HepG2 (cell line): ENCODE results near the gene THSD4. TPM values are rescaled to one million over a fixed set of nuclear protein-coding genes. Genes with fewer than 3 reads are reported as not detected.
A peak's percentile ranks its signal among the peaks of the same experiment; 100 is the strongest.
"Not testable (repeated sequence)": the region's sequence is repeated elsewhere in the genome, so short reads cannot be mapped to it uniquely, and the experiment has no call there.

Experiments
- ATAC-seq: fragments of 200-7000 bp; cut with Tn5 transposase; 3 replicates; pipeline ENCODE4 v1.9.1; 2020; ENCODE audit warnings: mild to moderate bottlenecking, moderate library complexity
- BruUV-seq: library from RNA; stranded (reverse); fragments of 400-500 nt; replicated peaks from 2 replicates; lab custom pipeline; 2021; lab: Mats Ljungman, UMichigan
- CTCF ChIA-PET: fragments of 300-600 bp; formaldehyde crosslinking; extraction: SDS; loops from one replicate; lab custom pipeline; 2021; ENCODE audit warnings: low total read pairs, inconsistent platforms, low intra/inter-chr PET ratio; lab: Yijun Ruan, JAX
- POLR2A ChIA-PET: fragments of 350-600 bp; sonication (Branson Sonifier 250); formaldehyde crosslinking; loops from one replicate; lab custom pipeline; 2020; ENCODE audit warnings: antibody characterized with exemption, inconsistent platforms; lab: Yijun Ruan, JAX
- DNase-seq: peaks from one replicate; pipeline ENCODE4 v3.0.0-alpha.2; 2015; ENCODE audit warnings: low spot score
- FAIRE-seq: peaks from 3 replicates; lab custom pipeline; 2011; peaks lifted over from hg19 to GRCh38; lab: Jason Lieb, UNC
- H2AFZ ChIP-seq: one replicate; pipeline ENCODE4 v1.6.1; 2011; ENCODE audit warnings: low read length, inconsistent platforms
- H3K27ac ChIP-seq: fragments of 300-600 bp; 3 replicates; pipeline ENCODE4 v1.8.0; 2011; ENCODE audit warnings: mixed run types, mild to moderate bottlenecking, mixed read lengths, low read length, inconsistent platforms; ENCODE audit not compliant: insufficient read depth; ENCODE audit errors: extremely low read length
- H3K27me3 ChIP-seq, 2 experiments: fragments of 200-600 bp in 1 of 2; 2 replicates in 1 of 2; 3 replicates in 1 of 2; pipeline versions ENCODE4 v1.6.0 to v1.8.0; 2011; ENCODE audit warnings: low read length in 2 of 2, mild to moderate bottlenecking in 2 of 2, moderate library complexity in 2 of 2, inconsistent platforms in 1 of 2; ENCODE audit not compliant: insufficient read depth in 2 of 2, control insufficient read depth in 1 of 2
- H3K36me3 ChIP-seq, 2 experiments: fragments of 200-600 bp in 1 of 2; replicated peaks in 1 of 2; 2 replicates in 1 of 2; 3 replicates in 1 of 2; pipeline versions ENCODE4 v1.5.1 to v1.8.0; 2011; ENCODE audit warnings: low read length in 2 of 2, inconsistent platforms in 1 of 2; ENCODE audit not compliant: insufficient read depth in 2 of 2, control insufficient read depth in 1 of 2
- H3K4me1 ChIP-seq: 2 replicates; pipeline ENCODE4 v1.5.1; 2012; ENCODE audit warnings: low read length, inconsistent platforms; ENCODE audit not compliant: insufficient read depth
- H3K4me2 ChIP-seq: 2 replicates; pipeline ENCODE4 v1.6.0; 2011; ENCODE audit warnings: low read depth, low read length, inconsistent platforms
- H3K4me3 ChIP-seq, 3 experiments: fragments of 200-600 bp in 1 of 3; sonication (generic), shearing (Covaris generic) in 1 of 3; replicated peaks in 1 of 3; 2 replicates each; pipeline ENCODE4 v1.5.1; 2011 to 2016; ENCODE audit warnings: low read length in 3 of 3, inconsistent platforms in 2 of 3, low read depth in 2 of 3, mild to moderate bottlenecking in 2 of 3, control low read depth in 1 of 3, mixed read lengths in 1 of 3; ENCODE audit not compliant: insufficient read depth in 1 of 3
- H3K79me2 ChIP-seq: one replicate; pipeline ENCODE4 v1.6.1; 2011; ENCODE audit warnings: low read length, inconsistent platforms; ENCODE audit not compliant: insufficient read depth
- H3K9ac ChIP-seq: 2 replicates; pipeline ENCODE4 v1.6.0; 2011; ENCODE audit warnings: mild to moderate bottlenecking, low read depth, low read length, inconsistent platforms; ENCODE audit not compliant: insufficient read depth
- H3K9me3 ChIP-seq: 2 replicates; pipeline ENCODE4 v1.5.1; 2012; ENCODE audit warnings: mild to moderate bottlenecking, low read length
- H4K20me1 ChIP-seq: 2 replicates; pipeline ENCODE4 v1.6.0; 2011; ENCODE audit warnings: inconsistent platforms, mild to moderate bottlenecking, low read length, moderate library complexity; ENCODE audit not compliant: insufficient read depth
- LBX2 ChIP-seq: sonication (generic); formaldehyde crosslinking; IDR thresholded peaks from 2 replicates; pipeline ENCODE4 v1.5.0; 2020; ENCODE audit warnings: missing genetic modification reagents, mild to moderate bottlenecking, borderline replicate concordance
- NRL ChIP-seq: sonication (generic); formaldehyde crosslinking; IDR thresholded peaks from 2 replicates; pipeline ENCODE4 v1.5.0; 2020; ENCODE audit warnings: missing genetic modification reagents, mild to moderate bottlenecking, moderate library complexity, borderline replicate concordance
- PATZ1 ChIP-seq: sonication (generic); formaldehyde crosslinking; IDR thresholded peaks from 2 replicates; pipeline ENCODE4 v1.4.0; 2020; ENCODE audit warnings: missing genetic modification reagents
- PRMT3 ChIP-seq: sonication (generic); formaldehyde crosslinking; IDR thresholded peaks from 2 replicates; pipeline ENCODE4 v1.8.1; 2022; ENCODE audit warnings: low read depth, mild to moderate bottlenecking, moderate library complexity, missing genetic modification reagents, borderline replicate concordance
- RARG ChIP-seq: sonication (generic); formaldehyde crosslinking; IDR thresholded peaks from 2 replicates; pipeline ENCODE4 v1.4.0; 2020; ENCODE audit warnings: low read depth, mild to moderate bottlenecking, missing genetic modification reagents
- STAT5B ChIP-seq: sonication (generic); formaldehyde crosslinking; IDR thresholded peaks from 2 replicates; pipeline ENCODE4 v1.4.0; 2020; ENCODE audit warnings: missing genetic modification reagents
- ZNF432 ChIP-seq: sonication (generic); formaldehyde crosslinking; IDR thresholded peaks from 2 replicates; pipeline ENCODE4 v1.5.0; 2020; ENCODE audit warnings: missing genetic modification reagents, mild to moderate bottlenecking, borderline replicate concordance
- ZNF549 ChIP-seq: sonication (generic); formaldehyde crosslinking; IDR thresholded peaks from 2 replicates; pipeline ENCODE4 v1.5.0; 2020; ENCODE audit warnings: missing genetic modification reagents
- ZNF749 ChIP-seq: sonication (generic); formaldehyde crosslinking; IDR thresholded peaks from 2 replicates; pipeline ENCODE4 v1.8.0; 2022; ENCODE audit warnings: mild to moderate bottlenecking, missing genetic modification reagents, moderate library complexity, borderline replicate concordance
- WGBS: methylation state at CpG from one replicate; pipeline ENCODE4 v1.1.6; 2017; ENCODE audit warnings: low lambda C conversion rate; 5-methylcytosine and 5-hydroxymethylcytosine counted together
- in situ Hi-C: cut with HindIII; loops from 2 replicates; pipeline ENCODE4 v1.10.0; 2017; ENCODE audit warnings: low pct_unique_long_range_greater_than_20kb; ENCODE audit not compliant: extremely low pct_ligation_motif_present
- intact Hi-C: fragments of 100-400 bp; cut with micrococcal nuclease; formaldehyde crosslinking; loops from one replicate; pipeline ENCODE4 v1.10.0; 2022; ENCODE audit not compliant: unreplicated experiment
- polyA plus RNA-seq, 8 experiments: library from polyadenylated mRNA; depleted of rRNA in 3 of 8; stranded (reverse) in 7 of 8; unstranded in 1 of 8; fragments of >200 nt; fragmentation: Illumina TruSeq in 4 of 8; extraction: Trizol in 4 of 8; gene quantifications; 2 replicates each; pipeline versions ENCODE4 v1.2.1 to v1.2.3, GENCODE V29; 2011 to 2016; ENCODE audit warnings: low read depth in 4 of 8, missing spikeins in 1 of 8, mixed read lengths in 1 of 8; ENCODE audit not compliant: insufficient read depth in 1 of 8
- total RNA-seq, 5 experiments: library from RNA; depleted of rRNA; stranded (reverse); fragments of >200 nt; fragmentation: Illumina TruSeq; extraction: Trizol; gene quantifications; 2 replicates each; pipeline ENCODE4 v1.2.3, GENCODE V29; 2016; ENCODE audit warnings: low read depth in 1 of 5

THSD4 gene
- total and polyA plus RNA-seq, 2 of the 13 experiments (the other 11 are each of a cell fraction or from before 2014, with no cell fraction given), result 0.07 to 0.21 TPM

GRCh38 chr15:71160976-71161375, 45.7 kb downstream of the THSD4 start:
- ATAC-seq (no peak), FAIRE-seq (no peak), DNase-seq (no peak)
- H3K36me3 ChIP-seq, result no peaks in the 10 kb centered on the region
- TF ChIP-seq LBX2 (CRISPR knock-in tag), result no peak
- TF ChIP-seq NRL, result no peak
- no peak for TF ChIP-seq ZNF749
- TF ChIP-seq RARG, result no peak
- TF ChIP-seq ZNF549 (CRISPR knock-in tag), result no peak
- no peak for TF ChIP-seq ZNF432 (CRISPR knock-in tag)
- H3K27ac ChIP-seq, result no peak overlapping the region
- POLR2A ChIA-PET, result no interaction called here
- in situ Hi-C loops, result no loop called here
- CTCF ChIA-PET, result no interaction called here
- no peak overlapping the region for H3K9ac ChIP-seq
- 0 out of 2 replicates have a peak, but pooled peaks cover 4% of the 10 kb centered on the region for H3K9me3 ChIP-seq
- 0% methylated on average over 1 of the region's 1 CpG for WGBS
- no peak overlapping the region for H3K4me3 ChIP-seq
- H3K4me1 ChIP-seq, result no peaks in the 10 kb centered on the region
- H3K4me2 ChIP-seq, result no peak overlapping the region
- H4K20me1 ChIP-seq, result no peaks in the 10 kb centered on the region
- H3K27me3 ChIP-seq, result no peaks in the 10 kb centered on the region
- intact Hi-C loops, result no loop called here
- BruUV-seq, result no TSS peak
- H3K79me2 ChIP-seq, result no peaks in the 10 kb centered on the region
- no peak overlapping the region for H2AFZ ChIP-seq

DNA sequence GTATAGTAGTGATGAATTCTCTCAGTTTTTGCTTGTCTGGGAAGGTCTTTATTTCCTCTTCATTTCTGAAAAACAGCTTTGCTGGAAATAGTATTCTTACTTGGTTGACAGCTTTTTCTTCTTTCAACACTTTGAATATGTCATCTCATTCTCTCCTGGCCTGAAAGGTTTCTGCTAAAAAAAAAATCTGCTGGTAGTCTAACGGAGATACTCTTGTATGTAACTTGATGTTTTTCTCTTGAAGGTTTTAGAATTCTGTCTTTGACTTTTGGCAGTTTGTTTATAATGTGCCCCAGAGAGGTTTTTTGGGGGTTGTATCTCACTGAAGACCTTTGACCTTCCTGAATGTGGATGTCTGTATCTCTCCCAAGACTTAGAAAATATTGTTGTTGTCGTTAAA, 47.0 kb downstream of the THSD4 start:
- intact Hi-C loops, result no loop called here
- H2AFZ ChIP-seq, result no peak overlapping the region
- in situ Hi-C loops, result no loop called here
- no peak overlapping the region for H3K27ac ChIP-seq
- FAIRE-seq (no peak), DNase-seq (no peak)
- no peaks in the 10 kb centered on the region for H4K20me1 ChIP-seq
- 0% methylated on average over 2 of the region's 2 CpGs for WGBS
- no TSS peak for BruUV-seq
- H3K79me2 ChIP-seq, result no peaks in the 10 kb centered on the region
- no peak overlapping the region for H3K4me3 ChIP-seq
- no peak overlapping the region for H3K4me2 ChIP-seq
- no peaks in the 10 kb centered on the region for H3K4me1 ChIP-seq
- H3K36me3 ChIP-seq, result no peaks in the 10 kb centered on the region
- 0 out of 2 replicates have a peak, but pooled peaks cover 4% of the 10 kb centered on the region for H3K9me3 ChIP-seq
- ChIA-PET POLR2A (no interaction called here), CTCF (no interaction called here)
- TF ChIP-seq PRMT3 (no peak), PATZ1 (CRISPR knock-in tag) (no peak), STAT5B (CRISPR knock-in tag) (no peak)
- TF ChIP-seq, all 625 proteins: peak for 0
- ATAC-seq, result no peak
- H3K9ac ChIP-seq, result no peak overlapping the region
- no peaks in the 10 kb centered on the region for H3K27me3 ChIP-seq

GRCh38 chr15:71164606-71165005, 49.3 kb downstream of the THSD4 start:
- intact Hi-C loops, H3K79me2 ChIP-seq, H3K4me2 ChIP-seq, H3K27ac ChIP-seq, POLR2A ChIA-PET, H2AFZ ChIP-seq, H3K9ac ChIP-seq, H3K36me3 ChIP-seq, H3K4me1 ChIP-seq, ATAC-seq, H4K20me1 ChIP-seq, H3K4me3 ChIP-seq, CTCF ChIA-PET, FAIRE-seq, H3K9me3 ChIP-seq, H3K27me3 ChIP-seq, in situ Hi-C loops, DNase-seq: not testable (repeated sequence)
- 0% methylated on average over 2 of the region's 5 CpGs for WGBS
- TSS peak; percentile 84 for BruUV-seq
